Type B pancreatic cell (in vitro differentiated cells): ENCODE measurements around the gene TMC5. TPM values are rescaled to one million over a fixed set of nuclear protein-coding genes. Genes with fewer than 3 reads are reported as not detected.
A peak's percentile ranks its signal among the peaks of the same experiment; 100 is the strongest.

Source experiments
- DNase-seq: peaks from one replicate; pipeline ENCODE4 v3.0.0; 2021; ENCODE audit warnings: mixed read lengths; ENCODE audit not compliant: unreplicated experiment; ENCODE audit errors: extremely low spot score
- H3K27ac Mint-ChIP-seq: 2 replicates; pipeline ENCODE4 v1.8.0; 2021; ENCODE audit warnings: mild to moderate bottlenecking, mixed read lengths
- H3K27me3 Mint-ChIP-seq: 2 replicates; pipeline ENCODE4 v1.8.0; 2021; ENCODE audit warnings: mixed read lengths
- H3K36me3 Mint-ChIP-seq: 2 replicates; pipeline ENCODE4 v1.8.0; 2021; ENCODE audit warnings: mixed read lengths
- H3K4me1 Mint-ChIP-seq: one replicate; pipeline ENCODE4 v1.8.0; 2021; ENCODE audit warnings: mixed read lengths; ENCODE audit not compliant: unreplicated experiment
- H3K4me3 Mint-ChIP-seq: 2 replicates; pipeline ENCODE4 v1.8.0; 2021; ENCODE audit warnings: mild to moderate bottlenecking, mixed read lengths
- H3K9me3 Mint-ChIP-seq: 2 replicates; pipeline ENCODE4 v1.8.0; 2021; ENCODE audit warnings: mixed read lengths
- CTCF ChIP-seq: fragments of 200-600 bp; sonication (generic); conservative IDR thresholded peaks from 2 replicates; pipeline ENCODE4 v1.5.0; 2021; ENCODE audit warnings: antibody characterized with exemption, mild to moderate bottlenecking
- total RNA-seq: library from RNA; stranded (reverse); gene quantifications from 2 replicates; pipeline ENCODE4 v1.2.1, GENCODE V29; 2021; ENCODE audit warnings: low replicate concordance

Gene TMC5
- total RNA-seq, 1 donor from 2014 or later = 9.1 TPM

- Mint-ChIP-seq H3K4me3 (no peak overlapping the region), H3K36me3 (no peaks in the 10 kb centered on the region), H3K9me3 (no peaks in the 10 kb centered on the region), H3K4me1 (peaks cover 3% of the 10 kb centered on the region), H3K27ac (no peak overlapping the region), H3K27me3 (peaks cover 4% of the 10 kb centered on the region)
- DNase-seq = no peak
- TF ChIP-seq CTCF = no peak
Observed at GRCh38 chr16:19379838-19380237, 37.8 kb upstream of the TMC5 start.

- no peaks in the 10 kb centered on the region for H3K9me3 Mint-ChIP-seq
- TF ChIP-seq CTCF = no peak
- peaks cover 4% of the 10 kb centered on the region for H3K27me3 Mint-ChIP-seq
- no peak overlapping the region for H3K4me3 Mint-ChIP-seq
- peaks cover 3% of the 10 kb centered on the region for H3K4me1 Mint-ChIP-seq
- no peak for DNase-seq
- no peak overlapping the region for H3K27ac Mint-ChIP-seq
- no peaks in the 10 kb centered on the region for H3K36me3 Mint-ChIP-seq
Observed at GRCh38 chr16:19380328-19380727, 37.4 kb upstream of the TMC5 start.

GRCh38 chr16:19382084-19382801 lies 35.4 kb upstream of the TMC5 start:
- Mint-ChIP-seq H3K27ac (peak overlapping the region; percentile 25), H3K36me3 (no peaks in the 10 kb centered on the region), H3K27me3 (peaks cover 4% of the 10 kb centered on the region), H3K4me1 (peaks cover 3% of the 10 kb centered on the region), H3K4me3 (no peak overlapping the region), H3K9me3 (no peaks in the 10 kb centered on the region)
- no peak for DNase-seq
- TF ChIP-seq CTCF = no peak

GRCh38 chr16:19382887-19383816 lies 34.5 kb upstream of the TMC5 start:
- H3K4me1 Mint-ChIP-seq = peaks cover 3% of the 10 kb centered on the region
- no peak for DNase-seq
- H3K9me3 Mint-ChIP-seq = no peaks in the 10 kb centered on the region
- no peak overlapping the region for H3K4me3 Mint-ChIP-seq
- H3K36me3 Mint-ChIP-seq = no peaks in the 10 kb centered on the region
- no peak for TF ChIP-seq CTCF
- H3K27ac Mint-ChIP-seq = peak overlapping the region; percentile 25
- H3K27me3 Mint-ChIP-seq = peaks cover 4% of the 10 kb centered on the region

GRCh38 chr16:19384656-19385055 lies 33.0 kb upstream of the TMC5 start:
- Mint-ChIP-seq H3K36me3 (no peaks in the 10 kb centered on the region), H3K4me3 (no peak overlapping the region), H3K27me3 (peaks cover 4% of the 10 kb centered on the region), H3K9me3 (no peaks in the 10 kb centered on the region), H3K4me1 (peaks cover 10% of the 10 kb centered on the region), H3K27ac (peak overlapping the region; percentile 67)
- TF ChIP-seq CTCF = no peak
- DNase-seq = no peak
